K562 (cell line): ENCODE results near the gene LITAF. TPM values are rescaled to one million over a fixed set of nuclear protein-coding genes. Genes with fewer than 3 reads are reported as not detected.
A peak's percentile ranks its signal among the peaks of the same experiment; 100 is the strongest.

Experiments
- BRD9 ChIP-seq: fragments of 450-650 bp; IDR thresholded peaks from 2 replicates; pipeline ENCODE4 v1.6.1; 2018; ENCODE audit warnings: low read depth; ENCODE audit not compliant: partially characterized antibody
- NFYB ChIP-seq: IDR thresholded peaks from 2 replicates; pipeline ENCODE4 v1.6.1; 2011; ENCODE audit warnings: mild to moderate bottlenecking, moderate library complexity; ENCODE audit not compliant: insufficient read length; ENCODE audit errors: extremely low read depth
- NR1H2 ChIP-seq: sonication (generic); formaldehyde crosslinking; IDR thresholded peaks from 2 replicates; pipeline ENCODE4 v1.4.0; 2020; ENCODE audit warnings: mild to moderate bottlenecking, missing genetic modification reagents
- NR2F6 ChIP-seq: fragments of 450-650 bp; formaldehyde crosslinking; IDR thresholded peaks from 2 replicates; pipeline ENCODE4 v1.4.0; 2020; ENCODE audit warnings: mild to moderate bottlenecking
- PHTF2 ChIP-seq: fragments of 250-450 bp; sonication (Bioruptor Pico); IDR thresholded peaks from 2 replicates; pipeline ENCODE4 v1.5.0; 2021; ENCODE audit warnings: mild to moderate bottlenecking
- POLR2H ChIP-seq: IDR thresholded peaks from 2 replicates; pipeline ENCODE4 v1.6.1; 2016; ENCODE audit warnings: missing genetic modification characterization, low read depth, mild to moderate bottlenecking, control low read depth, missing compliant biosample characterization, moderate library complexity
- RAD51 ChIP-seq: fragments of 450-650 bp; IDR thresholded peaks from 2 replicates; pipeline ENCODE4 v1.7.1; 2016; ENCODE audit warnings: low read depth, mild to moderate bottlenecking, borderline replicate concordance
- RBM25 ChIP-seq: fragments of 200-400 bp; formaldehyde crosslinking; IDR thresholded peaks from 2 replicates; pipeline ENCODE4 v1.6.1; 2018; ENCODE audit warnings: low read length, low read depth, moderate library complexity; ENCODE audit not compliant: severe bottlenecking
- SETDB1 ChIP-seq: IDR thresholded peaks from one replicate; pipeline ENCODE4 v1.6.1; 2012; ENCODE audit warnings: low read length, control low read depth, inconsistent platforms
- SMARCA4 ChIP-seq: fragments of 450-650 bp; IDR thresholded peaks from 2 replicates; pipeline ENCODE4 v1.6.1; 2016
- SMARCB1 ChIP-seq: IDR thresholded peaks from 2 replicates; pipeline ENCODE4 v1.6.1; 2011; ENCODE audit warnings: improper control_type of control experiment, low read depth; ENCODE audit not compliant: insufficient read length
- STAT5A ChIP-seq: IDR thresholded peaks from 2 replicates; pipeline ENCODE4 v1.6.1; 2012; ENCODE audit warnings: low read length, inconsistent platforms, borderline replicate concordance
- TBL1XR1 ChIP-seq, 2 experiments: IDR thresholded peaks; 2 replicates each; pipeline ENCODE4 v1.6.1; 2012; ENCODE audit warnings: improper control_type of control experiment in 2 of 2, low read length in 2 of 2, mild to moderate bottlenecking in 1 of 2
- TGIF2 ChIP-seq: sonication (generic); formaldehyde crosslinking; IDR thresholded peaks from 2 replicates; pipeline ENCODE4 v1.8.1; 2022; ENCODE audit warnings: mild to moderate bottlenecking, missing genetic modification reagents, moderate library complexity
- ZNF212 ChIP-seq: fragments of 450-650 bp; formaldehyde crosslinking; IDR thresholded peaks from 2 replicates; pipeline ENCODE4 v1.4.0; 2020; ENCODE audit warnings: mild to moderate bottlenecking
- ZNF668 ChIP-seq: fragments of 250-450 bp; sonication (Bioruptor Pico); IDR thresholded peaks from 2 replicates; pipeline ENCODE4 v1.8.0; 2022; ENCODE audit warnings: mild to moderate bottlenecking, inconsistent platforms
- polyA plus RNA-seq, 8 experiments: library from polyadenylated mRNA; depleted of rRNA in 4 of 8; stranded (reverse) in 5 of 8; unstranded in 3 of 8; fragments of >200 nt; fragmentation: Nextera tagmentation in 2 of 8; fragmentation: Illumina TruSeq in 1 of 8; extraction: Ambion mirVana in 2 of 8; extraction: Trizol in 1 of 8; gene quantifications; 2 replicates each; pipeline versions ENCODE4 v1.2.1 to v1.2.3, GENCODE V29; 2011 to 2014; ENCODE audit warnings: inconsistent platforms in 1 of 8, missing spikeins in 1 of 8
- total RNA-seq, 7 experiments: library from RNA; depleted of rRNA in 6 of 7; stranded (reverse); fragments of >200 nt in 6 of 7; fragmentation: Illumina TruSeq in 2 of 7; extraction: Trizol in 2 of 7; gene quantifications; 2 replicates each; pipeline versions ENCODE4 v1.2.1 to v1.2.3, GENCODE V29; 2011 to 2021; ENCODE audit warnings: low replicate concordance in 1 of 7
- TF ChIP-seq, protein P1 (sequence below): fragments of 450-650 bp; formaldehyde crosslinking; IDR thresholded peaks from 2 replicates; pipeline ENCODE4 v1.4.0; 2020; ENCODE audit warnings: mild to moderate bottlenecking, mixed read lengths
- TF ChIP-seq, protein P2 (sequence below): fragments of 450-650 bp; conservative IDR thresholded peaks from 2 replicates; pipeline ENCODE4 v1.6.1; 2016; ENCODE audit warnings: missing genetic modification characterization, low read depth, mild to moderate bottlenecking, control low read depth, missing compliant biosample characterization
- TF ChIP-seq, protein P3 (sequence below): sonication (generic); formaldehyde crosslinking; IDR thresholded peaks from 2 replicates; pipeline ENCODE4 v1.8.1; 2023; ENCODE audit warnings: mild to moderate bottlenecking, missing genetic modification reagents
- TF ChIP-seq, protein P4 (sequence below): fragments of 200-800 bp; sonication (Bioruptor generic); IDR thresholded peaks from 2 replicates; pipeline ENCODE4 v1.6.1; 2017; ENCODE audit warnings: missing genetic modification characterization, missing compliant biosample characterization

LITAF gene
- total and polyA plus RNA-seq, 9 of the 15 experiments (the other 6 are each of a cell fraction or from before 2014, with no cell fraction given), result 4.1 to 17.8 (median 11.9) TPM

DNA sequence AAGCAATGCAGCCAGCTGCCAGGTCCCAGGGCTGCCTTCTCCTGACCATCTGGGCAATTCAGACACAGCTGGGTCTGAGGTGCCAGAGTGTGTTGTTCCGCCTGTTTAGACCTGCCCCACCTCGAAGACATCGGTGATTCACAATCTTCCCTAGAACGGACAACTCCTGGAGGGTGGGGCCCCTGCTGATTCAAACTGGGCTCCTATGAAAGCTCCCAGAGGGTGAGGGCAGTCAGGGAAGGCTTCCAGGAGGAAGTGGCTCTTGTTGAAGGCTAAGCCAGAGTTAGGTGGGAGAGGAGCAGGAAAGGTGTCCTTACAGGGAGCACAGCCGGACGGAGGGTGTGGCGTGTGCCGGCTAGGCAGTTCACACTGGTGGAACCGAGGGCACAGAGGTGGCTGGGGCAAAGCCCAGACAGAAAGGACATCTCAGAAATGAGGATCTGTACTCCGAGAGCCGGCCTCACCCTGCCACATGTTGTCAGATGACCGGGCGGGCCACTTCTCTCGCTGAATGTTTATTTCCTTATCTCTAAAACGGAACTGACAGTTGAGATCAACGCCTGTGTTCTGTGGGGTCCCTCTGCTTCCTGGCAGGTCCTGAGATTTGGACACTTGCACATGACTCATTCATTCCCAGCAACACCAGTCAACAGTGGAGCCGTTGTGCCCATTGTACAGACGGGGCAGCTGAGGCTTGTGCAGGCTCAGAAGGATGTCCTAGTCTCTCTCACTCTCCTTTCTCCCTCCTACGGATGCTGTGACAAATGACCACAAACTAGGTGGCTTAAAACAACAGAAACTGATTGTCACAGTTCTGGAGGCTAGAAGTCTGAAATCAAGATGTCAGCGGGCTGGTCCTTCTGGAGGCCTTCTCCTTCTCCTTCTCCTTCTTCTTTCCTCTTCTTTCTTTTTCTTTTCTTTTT lies 26.9 kb upstream of the LITAF start (continued):
- TF ChIP-seq BRD9, result peak; percentile 65
- peak in 1 of 2 experiments; percentile 68; a peak in 2 of 4 replicates for TF ChIP-seq TBL1XR1 (IDR thresholded peaks at IDR 0.05; ENCODE audit: low read length in 2 of 2)
- TF ChIP-seq NR2F6 (CRISPR knock-in tag), result 0 out of 2 replicates have a peak, but pooled peaks have one; percentile 11
- TF ChIP-seq SMARCB1, result no peak
- peak; percentile 88 for TF ChIP-seq SMARCA4
- TF ChIP-seq RBM25, result peak; percentile 99
- no peak for TF ChIP-seq ZNF212 (CRISPR knock-in tag)
- TF ChIP-seq, protein P1, sequence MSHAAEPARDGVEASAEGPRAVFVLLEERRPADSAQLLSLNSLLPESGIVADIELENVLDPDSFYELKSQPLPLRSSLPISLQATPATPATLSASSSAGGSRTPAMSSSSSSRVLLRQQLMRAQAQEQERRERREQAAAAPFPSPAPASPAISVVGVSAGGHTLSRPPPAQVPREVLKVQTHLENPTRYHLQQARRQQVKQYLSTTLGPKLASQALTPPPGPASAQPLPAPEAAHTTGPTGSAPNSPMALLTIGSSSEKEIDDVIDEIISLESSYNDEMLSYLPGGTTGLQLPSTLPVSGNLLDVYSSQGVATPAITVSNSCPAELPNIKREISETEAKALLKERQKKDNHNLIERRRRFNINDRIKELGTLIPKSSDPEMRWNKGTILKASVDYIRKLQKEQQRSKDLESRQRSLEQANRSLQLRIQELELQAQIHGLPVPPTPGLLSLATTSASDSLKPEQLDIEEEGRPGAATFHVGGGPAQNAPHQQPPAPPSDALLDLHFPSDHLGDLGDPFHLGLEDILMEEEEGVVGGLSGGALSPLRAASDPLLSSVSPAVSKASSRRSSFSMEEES (CRISPR knock-in tag), result no peak
- TF ChIP-seq, protein P2, sequence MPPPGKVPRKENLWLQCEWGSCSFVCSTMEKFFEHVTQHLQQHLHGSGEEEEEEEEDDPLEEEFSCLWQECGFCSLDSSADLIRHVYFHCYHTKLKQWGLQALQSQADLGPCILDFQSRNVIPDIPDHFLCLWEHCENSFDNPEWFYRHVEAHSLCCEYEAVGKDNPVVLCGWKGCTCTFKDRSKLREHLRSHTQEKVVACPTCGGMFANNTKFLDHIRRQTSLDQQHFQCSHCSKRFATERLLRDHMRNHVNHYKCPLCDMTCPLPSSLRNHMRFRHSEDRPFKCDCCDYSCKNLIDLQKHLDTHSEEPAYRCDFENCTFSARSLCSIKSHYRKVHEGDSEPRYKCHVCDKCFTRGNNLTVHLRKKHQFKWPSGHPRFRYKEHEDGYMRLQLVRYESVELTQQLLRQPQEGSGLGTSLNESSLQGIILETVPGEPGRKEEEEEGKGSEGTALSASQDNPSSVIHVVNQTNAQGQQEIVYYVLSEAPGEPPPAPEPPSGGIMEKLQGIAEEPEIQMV (tag), result peak; percentile 91
- no peak; the same call in 1 of the 2 replicates for TF ChIP-seq NR1H2
- TF ChIP-seq POLR2H (tag), result no peak
- no peak for TF ChIP-seq STAT5A
- TF ChIP-seq NFYB, result no peak
- peak; percentile 83; the same call in 1 of the 2 replicates for TF ChIP-seq ZNF668 (CRISPR knock-in tag)
- TF ChIP-seq, protein P3, sequence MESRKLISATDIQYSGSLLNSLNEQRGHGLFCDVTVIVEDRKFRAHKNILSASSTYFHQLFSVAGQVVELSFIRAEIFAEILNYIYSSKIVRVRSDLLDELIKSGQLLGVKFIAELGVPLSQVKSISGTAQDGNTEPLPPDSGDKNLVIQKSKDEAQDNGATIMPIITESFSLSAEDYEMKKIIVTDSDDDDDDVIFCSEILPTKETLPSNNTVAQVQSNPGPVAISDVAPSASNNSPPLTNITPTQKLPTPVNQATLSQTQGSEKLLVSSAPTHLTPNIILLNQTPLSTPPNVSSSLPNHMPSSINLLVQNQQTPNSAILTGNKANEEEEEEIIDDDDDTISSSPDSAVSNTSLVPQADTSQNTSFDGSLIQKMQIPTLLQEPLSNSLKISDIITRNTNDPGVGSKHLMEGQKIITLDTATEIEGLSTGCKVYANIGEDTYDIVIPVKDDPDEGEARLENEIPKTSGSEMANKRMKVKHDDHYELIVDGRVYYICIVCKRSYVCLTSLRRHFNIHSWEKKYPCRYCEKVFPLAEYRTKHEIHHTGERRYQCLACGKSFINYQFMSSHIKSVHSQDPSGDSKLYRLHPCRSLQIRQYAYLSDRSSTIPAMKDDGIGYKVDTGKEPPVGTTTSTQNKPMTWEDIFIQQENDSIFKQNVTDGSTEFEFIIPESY (CRISPR knock-in tag), result no peak
- no peak for TF ChIP-seq TGIF2 (CRISPR knock-in tag)
- peak; percentile 58; the same call in 1 of the 2 replicates for TF ChIP-seq RAD51
- no peak for TF ChIP-seq PHTF2 (CRISPR knock-in tag)
- TF ChIP-seq, protein P4, sequence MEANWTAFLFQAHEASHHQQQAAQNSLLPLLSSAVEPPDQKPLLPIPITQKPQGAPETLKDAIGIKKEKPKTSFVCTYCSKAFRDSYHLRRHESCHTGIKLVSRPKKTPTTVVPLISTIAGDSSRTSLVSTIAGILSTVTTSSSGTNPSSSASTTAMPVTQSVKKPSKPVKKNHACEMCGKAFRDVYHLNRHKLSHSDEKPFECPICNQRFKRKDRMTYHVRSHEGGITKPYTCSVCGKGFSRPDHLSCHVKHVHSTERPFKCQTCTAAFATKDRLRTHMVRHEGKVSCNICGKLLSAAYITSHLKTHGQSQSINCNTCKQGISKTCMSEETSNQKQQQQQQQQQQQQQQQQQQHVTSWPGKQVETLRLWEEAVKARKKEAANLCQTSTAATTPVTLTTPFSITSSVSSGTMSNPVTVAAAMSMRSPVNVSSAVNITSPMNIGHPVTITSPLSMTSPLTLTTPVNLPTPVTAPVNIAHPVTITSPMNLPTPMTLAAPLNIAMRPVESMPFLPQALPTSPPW (CRISPR knock-in tag), result peak; percentile 52
- TF ChIP-seq SETDB1, result no peak
